ENCODE measurements around the gene EFNA2.
"Not testable (repeated sequence)": the region's sequence is repeated elsewhere in the genome, so short reads cannot be mapped to it uniquely, and the experiment has no call there.

The EFNA2 gene

DNA sequence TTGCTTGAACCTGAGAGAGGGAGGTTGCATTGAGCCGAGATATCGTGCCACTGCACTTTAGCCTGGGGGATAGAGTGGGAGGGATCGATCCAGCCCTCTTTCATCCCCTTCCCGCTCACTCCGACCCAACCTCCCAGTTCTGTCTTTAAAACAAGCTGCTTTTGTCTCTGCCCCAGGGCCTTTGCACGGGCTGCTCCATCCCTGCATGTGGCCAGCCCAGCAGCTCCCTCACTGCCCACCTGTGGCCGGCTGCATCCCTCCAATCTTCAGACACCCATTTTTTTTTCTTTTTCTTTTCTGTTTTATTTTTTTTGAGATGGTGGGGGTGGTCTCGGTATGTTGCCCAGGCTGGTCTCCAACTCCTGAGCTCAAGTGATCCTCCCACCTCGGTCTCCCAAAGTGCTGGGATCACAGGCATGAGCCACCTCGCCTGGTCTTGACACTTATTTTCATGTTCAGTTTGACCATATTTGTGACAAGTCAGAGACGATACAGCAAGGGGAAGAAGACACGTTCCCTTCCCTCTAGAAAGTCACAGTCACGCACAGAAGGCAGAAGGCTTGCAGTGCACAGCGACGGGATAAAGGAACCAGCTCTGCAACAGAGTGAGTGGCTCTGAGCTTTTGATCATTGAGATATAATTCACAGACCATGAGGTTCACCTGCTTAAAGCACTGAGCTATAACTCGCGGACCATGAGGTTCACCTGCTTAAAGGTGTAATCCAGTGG, 31.8 kb downstream of the EFNA2 start:
- Mint-ChIP-seq H3K27ac (no peak overlapping the region), H3K4me1 (ENCODE audit: low read depth) (no peaks in the 10 kb centered on the region), H3K36me3 (ENCODE audit: low read depth) (no peaks in the 10 kb centered on the region), H3K4me3 (no peak overlapping the region), H3K9me3 (no peaks in the 10 kb centered on the region), H3K27me3 (peaks cover 20% of the 10 kb centered on the region)

DNA sequence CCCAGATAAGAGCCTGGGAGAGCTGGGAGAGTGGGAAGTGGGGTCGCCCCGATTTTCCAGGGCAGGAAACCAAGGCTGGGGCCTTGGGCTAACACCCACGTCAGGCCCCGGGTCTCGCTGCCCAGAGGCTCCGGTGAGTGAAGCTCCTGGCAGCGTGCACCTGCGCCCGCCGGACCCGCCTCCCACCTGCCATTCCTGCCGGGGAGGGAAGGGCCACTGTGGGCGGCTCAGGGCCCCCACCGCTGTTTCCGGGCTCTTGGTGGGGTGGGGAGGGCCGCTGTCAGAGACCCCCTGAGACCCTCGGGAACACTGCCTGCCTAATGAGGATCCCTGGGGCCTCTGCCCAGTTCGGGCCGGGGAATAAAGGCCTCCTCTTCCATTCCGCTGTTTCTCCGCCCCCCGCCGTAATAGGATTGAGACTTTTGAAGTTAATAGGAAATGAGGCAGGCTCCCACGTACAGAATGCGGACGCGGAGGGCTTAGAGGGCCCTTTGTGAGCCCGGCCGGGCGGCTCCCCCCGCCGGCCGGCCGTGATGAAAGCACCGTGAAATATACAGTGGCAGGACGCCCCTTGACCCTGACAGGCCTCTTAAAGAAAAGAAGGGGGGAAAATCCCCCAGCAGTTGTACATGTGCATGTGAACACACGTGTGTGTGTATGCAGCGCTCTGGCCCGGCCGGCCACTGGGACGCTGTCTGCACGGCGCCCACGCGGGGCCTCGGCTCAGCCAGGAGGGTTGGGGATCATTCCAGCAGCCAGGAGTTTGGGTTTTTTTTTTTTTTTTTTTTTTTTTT, 33.2 kb downstream of the EFNA2 start:
- H3K27me3 Mint-ChIP-seq, result peaks cover 26% of the 10 kb centered on the region
- H3K9me3 Mint-ChIP-seq, result no peaks in the 10 kb centered on the region
- H3K4me3 Mint-ChIP-seq, result no peak overlapping the region
- H3K27ac Mint-ChIP-seq, result no peak overlapping the region
- no peaks in the 10 kb centered on the region for H3K36me3 Mint-ChIP-seq (ENCODE audit: low read depth)
- H3K4me1 Mint-ChIP-seq (ENCODE audit: low read depth), result peaks cover under 1% of the 10 kb centered on the region

- H3K27ac Mint-ChIP-seq; H3K36me3 Mint-ChIP-seq (ENCODE audit: low read depth); H3K9me3 Mint-ChIP-seq; H3K4me1 Mint-ChIP-seq (ENCODE audit: low read depth); H3K4me3 Mint-ChIP-seq: not testable (repeated sequence)
- H3K27me3 Mint-ChIP-seq, result peaks cover 36% of the 10 kb centered on the region
Observed at GRCh38 chr19:1320282-1320650, 34.6 kb downstream of the EFNA2 start.

- no peaks in the 10 kb centered on the region for H3K9me3 Mint-ChIP-seq
- no peak overlapping the region for H3K4me3 Mint-ChIP-seq
- peaks cover 39% of the 10 kb centered on the region for H3K27me3 Mint-ChIP-seq
- peaks cover 12% of the 10 kb centered on the region for H3K4me1 Mint-ChIP-seq (ENCODE audit: low read depth)
- no peaks in the 10 kb centered on the region for H3K36me3 Mint-ChIP-seq (ENCODE audit: low read depth)
- H3K27ac Mint-ChIP-seq, result peak overlapping the region; percentile 68
Observed at GRCh38 chr19:1321539-1321938, 35.9 kb downstream of the EFNA2 start.

GRCh38 chr19:1322198-1322981, 36.7 kb downstream of the EFNA2 start:
- Mint-ChIP-seq H3K27me3 (peaks cover 36% of the 10 kb centered on the region), H3K36me3 (ENCODE audit: low read depth) (no peaks in the 10 kb centered on the region), H3K27ac (peak overlapping the region; percentile 66), H3K4me1 (ENCODE audit: low read depth) (peaks cover 12% of the 10 kb centered on the region), H3K9me3 (no peaks in the 10 kb centered on the region), H3K4me3 (no peak overlapping the region)

DNA sequence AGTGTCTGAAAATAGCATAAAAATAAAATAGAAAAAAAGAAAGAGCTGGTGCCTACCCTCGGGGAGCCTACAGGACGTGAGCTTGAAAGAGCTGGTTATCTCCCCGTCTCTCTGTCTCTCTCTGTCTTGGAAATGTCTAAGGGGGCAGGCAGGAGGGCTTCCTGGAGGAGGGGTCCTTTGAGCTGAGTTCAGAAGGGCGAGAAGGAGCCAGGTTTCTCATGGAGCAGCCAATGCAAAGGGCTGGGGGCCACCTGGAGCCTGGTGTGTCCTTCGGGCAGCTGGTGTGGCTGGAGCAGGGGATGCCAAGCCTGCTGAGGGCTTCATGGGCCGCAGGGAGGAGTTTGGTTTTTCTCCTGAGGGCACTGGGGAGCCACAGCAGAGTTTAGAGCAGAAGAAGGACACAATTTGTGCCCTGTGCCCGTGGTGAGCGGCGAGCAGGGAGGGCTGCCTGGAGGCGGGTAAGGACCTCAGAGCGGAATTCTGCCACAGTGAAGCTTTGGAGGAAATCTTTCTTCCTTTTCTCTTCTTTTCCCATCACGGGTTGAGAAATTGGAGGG, 38.7 kb downstream of the EFNA2 start:
- Mint-ChIP-seq H3K27me3 (peaks cover 27% of the 10 kb centered on the region), H3K36me3 (ENCODE audit: low read depth) (no peaks in the 10 kb centered on the region), H3K9me3 (no peaks in the 10 kb centered on the region), H3K4me3 (no peak overlapping the region), H3K27ac (no peak overlapping the region), H3K4me1 (ENCODE audit: low read depth) (peaks cover 12% of the 10 kb centered on the region)

DNA sequence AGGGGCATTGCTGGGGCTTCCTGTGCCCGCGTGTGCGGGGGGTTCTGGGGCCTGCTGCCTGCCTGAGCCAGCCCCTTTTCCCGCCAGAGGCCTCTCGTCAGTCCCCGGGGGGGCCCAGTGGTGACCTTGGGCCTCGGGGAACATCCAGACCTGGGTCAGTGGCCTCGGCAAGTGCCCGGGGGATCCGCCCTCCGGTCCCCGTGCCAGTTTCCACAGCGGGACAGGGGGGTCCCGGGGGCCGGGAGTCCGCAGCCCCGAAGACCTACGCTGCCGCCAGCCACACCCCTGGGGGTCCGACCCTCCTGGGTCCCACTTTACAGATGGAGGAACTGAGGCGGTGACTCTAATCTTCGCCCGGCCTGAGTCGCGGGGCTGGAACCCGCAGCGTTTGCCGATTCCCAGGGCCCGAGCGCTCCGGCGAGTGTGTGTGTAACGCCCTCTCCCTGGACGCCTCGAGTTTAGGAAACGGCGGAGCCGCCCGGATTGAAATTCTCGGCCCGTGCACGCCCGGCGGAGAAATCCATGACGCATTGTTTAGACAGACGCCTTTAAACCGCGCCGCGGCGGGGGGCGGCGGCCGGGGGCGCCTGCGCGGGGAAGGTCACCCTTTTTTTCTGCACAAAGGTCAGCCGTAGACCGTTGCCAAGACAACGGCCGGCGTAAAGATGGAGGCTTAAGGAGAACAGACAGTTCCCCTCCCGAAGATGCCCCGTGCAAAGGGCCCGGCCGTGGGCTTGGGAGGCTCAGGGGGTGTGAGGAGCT, 39.3 kb downstream of the EFNA2 start:
- H3K27ac Mint-ChIP-seq, result no peak overlapping the region
- H3K36me3 Mint-ChIP-seq (ENCODE audit: low read depth), result no peaks in the 10 kb centered on the region
- peaks cover 28% of the 10 kb centered on the region for H3K27me3 Mint-ChIP-seq
- peak overlapping the region; percentile 23 for H3K4me3 Mint-ChIP-seq
- peaks cover 12% of the 10 kb centered on the region for H3K4me1 Mint-ChIP-seq (ENCODE audit: low read depth)
- no peaks in the 10 kb centered on the region for H3K9me3 Mint-ChIP-seq

DNA sequence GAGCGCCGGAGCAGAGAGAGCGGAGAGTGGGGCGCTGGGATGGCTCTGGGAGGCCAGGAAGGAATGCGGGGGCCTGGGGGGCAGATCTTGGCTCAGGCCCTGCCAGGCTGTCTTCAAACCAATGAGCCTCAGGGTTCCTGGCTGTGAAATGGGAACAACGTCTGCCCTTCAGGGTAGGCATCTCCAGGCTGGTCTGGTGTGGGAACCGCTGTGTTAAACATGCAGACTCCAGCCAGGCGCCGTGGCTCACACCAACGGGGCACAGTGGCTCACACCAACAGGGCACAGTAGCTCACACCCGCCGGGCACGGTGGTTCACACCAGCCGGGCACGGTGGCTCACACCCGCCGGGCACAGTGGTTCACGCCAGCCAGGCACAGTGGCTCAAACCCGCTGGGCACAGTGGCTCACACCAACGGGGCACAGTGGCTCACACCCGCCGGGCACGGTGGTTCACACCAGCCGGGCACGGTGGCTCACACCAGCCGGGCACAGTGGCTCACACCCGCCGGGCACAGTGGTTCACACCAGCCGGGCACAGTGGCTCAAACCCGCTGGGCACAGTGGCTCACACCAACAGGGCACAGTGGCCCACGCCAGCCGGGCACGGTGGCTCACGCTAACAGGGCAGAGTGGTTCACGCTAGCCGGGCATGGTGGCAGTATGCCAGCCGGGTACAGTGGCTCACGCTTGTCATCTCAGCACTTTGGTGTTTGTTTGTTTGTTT, 40.1 kb downstream of the EFNA2 start:
- peaks cover 12% of the 10 kb centered on the region for H3K4me1 Mint-ChIP-seq (ENCODE audit: low read depth)
- H3K27me3 Mint-ChIP-seq, result peaks cover 32% of the 10 kb centered on the region
- H3K9me3 Mint-ChIP-seq, result no peaks in the 10 kb centered on the region
- H3K4me3 Mint-ChIP-seq, result peak overlapping the region; percentile 23
- no peaks in the 10 kb centered on the region for H3K36me3 Mint-ChIP-seq (ENCODE audit: low read depth)
- no peak overlapping the region for H3K27ac Mint-ChIP-seq

DNA sequence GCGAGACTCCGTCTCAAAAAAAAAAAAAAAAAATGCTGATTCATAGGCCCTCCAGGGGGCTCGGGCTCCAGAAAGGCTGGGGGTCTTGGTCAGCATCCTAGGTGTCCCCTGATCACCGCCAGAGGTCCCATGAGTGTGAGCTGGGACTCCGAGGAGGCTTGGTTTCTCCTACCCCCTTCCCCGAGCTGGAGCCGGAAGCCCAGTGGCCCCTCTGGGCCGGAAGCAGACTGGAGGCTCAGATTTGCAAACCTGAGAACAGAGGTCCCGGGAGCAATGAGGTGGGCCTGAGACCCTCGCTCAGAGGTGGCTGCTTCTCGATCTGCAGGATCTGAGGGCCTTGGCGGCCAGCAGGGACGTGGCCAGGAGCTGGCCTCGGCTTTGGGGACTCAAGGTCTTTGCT, 41.5 kb downstream of the EFNA2 start:
- no peaks in the 10 kb centered on the region for H3K9me3 Mint-ChIP-seq
- H3K27me3 Mint-ChIP-seq, result peaks cover 28% of the 10 kb centered on the region
- H3K36me3 Mint-ChIP-seq (ENCODE audit: low read depth), result no peaks in the 10 kb centered on the region
- no peak overlapping the region for H3K4me3 Mint-ChIP-seq
- no peak overlapping the region for H3K27ac Mint-ChIP-seq
- peaks cover 12% of the 10 kb centered on the region for H3K4me1 Mint-ChIP-seq (ENCODE audit: low read depth)

GRCh38 chr19:1332208-1332607, 46.5 kb downstream of the EFNA2 start:
- H3K4me1 Mint-ChIP-seq (ENCODE audit: low read depth); H3K27ac Mint-ChIP-seq; H3K27me3 Mint-ChIP-seq; H3K9me3 Mint-ChIP-seq; H3K4me3 Mint-ChIP-seq; H3K36me3 Mint-ChIP-seq (ENCODE audit: low read depth): not testable (repeated sequence)

DNA sequence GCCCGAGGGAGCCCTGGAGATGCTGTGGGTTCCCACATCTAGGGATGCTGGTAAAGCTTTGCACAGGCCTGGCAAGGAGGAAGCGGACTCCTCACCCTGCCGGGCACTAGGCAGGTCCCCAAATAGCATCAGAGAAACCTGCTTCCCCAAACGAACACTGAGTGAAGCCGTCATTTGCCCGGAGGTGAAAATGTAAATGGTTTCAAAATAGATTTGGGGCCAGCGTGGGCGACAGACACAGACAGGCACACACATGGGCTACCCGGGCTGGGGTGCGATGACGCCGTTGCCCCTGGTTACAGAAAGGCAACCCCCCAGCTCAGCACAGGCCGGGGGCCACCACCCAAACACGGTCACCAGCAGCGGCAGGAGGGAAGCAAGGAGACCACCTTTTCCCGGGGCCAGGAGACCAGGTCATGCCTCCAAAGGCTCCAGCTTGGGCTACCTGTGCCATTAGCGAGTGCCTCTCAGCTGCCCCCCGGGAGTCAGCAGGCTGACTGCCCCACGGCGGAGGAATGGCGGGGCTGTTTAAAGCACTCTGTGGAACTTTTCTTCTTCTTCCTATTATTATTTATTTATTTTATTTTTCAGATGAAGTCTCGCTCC, 50.5 kb downstream of the EFNA2 start:
- Mint-ChIP-seq H3K4me1 (ENCODE audit: low read depth) (no peaks in the 10 kb centered on the region), H3K36me3 (ENCODE audit: low read depth) (no peaks in the 10 kb centered on the region), H3K27me3 (no peaks in the 10 kb centered on the region), H3K27ac (no peak overlapping the region), H3K9me3 (no peaks in the 10 kb centered on the region), H3K4me3 (no peak overlapping the region)

DNA sequence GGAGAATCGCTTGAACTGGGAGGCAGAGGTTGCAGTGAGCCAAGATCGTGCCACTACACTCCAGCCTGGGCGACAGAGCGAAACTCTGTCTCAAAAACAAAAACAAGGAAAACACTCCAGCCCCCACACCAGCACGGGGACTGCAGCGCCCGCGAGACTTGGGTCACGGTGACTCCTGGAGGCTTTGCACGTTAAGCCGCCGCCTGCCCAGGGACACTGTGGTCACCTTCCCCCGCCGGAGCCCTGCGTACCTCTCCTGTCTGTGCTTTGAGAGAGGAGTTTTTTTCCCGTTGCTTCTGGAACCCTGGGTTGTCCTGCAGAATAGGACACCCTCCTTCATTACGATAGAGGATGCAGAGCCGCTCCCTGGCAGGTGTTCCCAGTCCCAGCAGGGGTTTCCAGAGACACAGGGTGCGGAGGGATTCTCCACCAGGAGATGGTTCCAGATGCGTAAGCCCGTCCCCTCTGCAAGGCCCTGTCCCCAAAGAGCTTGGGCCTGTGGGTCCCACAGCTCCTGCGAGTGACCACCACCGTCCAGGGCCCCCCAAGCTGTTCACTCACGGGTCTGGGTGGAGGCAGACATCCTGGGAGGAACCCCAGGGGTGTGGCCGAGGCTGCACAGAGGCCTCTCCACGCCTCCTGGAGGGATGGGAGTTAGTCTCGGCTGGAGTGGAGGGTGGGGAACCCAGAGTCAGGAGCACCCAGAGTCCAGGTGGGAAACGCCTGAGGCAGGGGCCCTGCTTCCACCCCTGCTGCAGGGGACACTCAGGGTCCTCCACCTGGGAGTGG, 55.2 kb downstream of the EFNA2 start:
- no peaks in the 10 kb centered on the region for H3K36me3 Mint-ChIP-seq (ENCODE audit: low read depth)
- peaks cover 5% of the 10 kb centered on the region for H3K4me1 Mint-ChIP-seq (ENCODE audit: low read depth)
- no peak overlapping the region for H3K4me3 Mint-ChIP-seq
- no peak overlapping the region for H3K27ac Mint-ChIP-seq
- no peaks in the 10 kb centered on the region for H3K9me3 Mint-ChIP-seq
- H3K27me3 Mint-ChIP-seq, result no peaks in the 10 kb centered on the region

DNA sequence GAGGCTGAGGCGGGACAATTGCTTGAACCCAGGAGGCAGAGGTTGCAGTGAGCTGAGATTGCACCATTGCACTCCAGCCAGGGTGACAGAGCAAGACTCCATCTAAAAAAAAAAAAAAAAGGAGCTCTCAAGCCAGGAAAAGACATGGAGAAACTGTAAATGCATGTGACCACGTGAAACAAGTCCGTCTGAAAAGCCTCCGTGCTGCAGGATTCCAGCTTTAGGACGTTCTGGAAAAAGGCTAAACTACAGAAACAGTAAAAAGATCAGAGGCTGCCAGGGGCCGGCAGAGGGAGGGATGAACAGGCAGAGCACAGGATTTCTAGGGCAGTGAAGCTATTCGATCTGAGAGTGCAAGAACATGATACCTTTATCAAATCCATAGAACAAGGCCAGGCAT, 57.4 kb downstream of the EFNA2 start:
- H3K36me3 Mint-ChIP-seq (ENCODE audit: low read depth), result no peaks in the 10 kb centered on the region
- H3K4me1 Mint-ChIP-seq (ENCODE audit: low read depth), result peaks cover 5% of the 10 kb centered on the region
- no peaks in the 10 kb centered on the region for H3K9me3 Mint-ChIP-seq
- H3K27ac Mint-ChIP-seq, result no peak overlapping the region
- no peak overlapping the region for H3K4me3 Mint-ChIP-seq
- H3K27me3 Mint-ChIP-seq, result no peaks in the 10 kb centered on the region
